Progenitor cell of endocrine pancreas (in vitro differentiated cells): ENCODE measurements around the gene PTPN4. TPM values are rescaled to one million over a fixed set of nuclear protein-coding genes. Genes with fewer than 3 reads are reported as not detected.
"Not testable (repeated sequence)": the region's sequence is repeated elsewhere in the genome, so short reads cannot be mapped to it uniquely, and the experiment has no call there.

Experiments used
- DNase-seq: peaks from one replicate; pipeline ENCODE4 v3.0.0; 2021; ENCODE audit warnings: low spot score; ENCODE audit not compliant: unreplicated experiment
- H3K27ac Mint-ChIP-seq: 2 replicates; pipeline ENCODE4 v1.8.0; 2021; ENCODE audit warnings: mild to moderate bottlenecking, moderate library complexity, mixed read lengths
- H3K27me3 Mint-ChIP-seq: 2 replicates; pipeline ENCODE4 v1.8.0; 2021; ENCODE audit warnings: mixed read lengths
- H3K36me3 Mint-ChIP-seq: 2 replicates; pipeline ENCODE4 v1.8.0; 2022; ENCODE audit warnings: mixed read lengths; ENCODE audit not compliant: insufficient read depth
- H3K4me1 Mint-ChIP-seq: 2 replicates; pipeline ENCODE4 v1.8.0; 2021; ENCODE audit warnings: low read depth, mixed read lengths
- H3K4me3 Mint-ChIP-seq: 2 replicates; pipeline ENCODE4 v1.8.0; 2021; ENCODE audit warnings: low read depth, mild to moderate bottlenecking, moderate library complexity, mixed read lengths
- H3K9me3 Mint-ChIP-seq: 2 replicates; pipeline ENCODE4 v1.8.0; 2021; ENCODE audit warnings: low read depth, mixed read lengths
- total RNA-seq: library from RNA; stranded (reverse); gene quantifications from 2 replicates; pipeline ENCODE4 v1.2.1, GENCODE V29; 2021
- TF ChIP-seq, protein P1 (sequence below): fragments of 200-600 bp; sonication (generic); IDR thresholded peaks from one replicate; pipeline ENCODE4 v1.5.0; 2021; ENCODE audit warnings: antibody characterized with exemption, mild to moderate bottlenecking; ENCODE audit not compliant: unreplicated experiment

The PTPN4 gene
- total RNA-seq, 1 donor from 2014 or later = 59.1 TPM

DNA sequence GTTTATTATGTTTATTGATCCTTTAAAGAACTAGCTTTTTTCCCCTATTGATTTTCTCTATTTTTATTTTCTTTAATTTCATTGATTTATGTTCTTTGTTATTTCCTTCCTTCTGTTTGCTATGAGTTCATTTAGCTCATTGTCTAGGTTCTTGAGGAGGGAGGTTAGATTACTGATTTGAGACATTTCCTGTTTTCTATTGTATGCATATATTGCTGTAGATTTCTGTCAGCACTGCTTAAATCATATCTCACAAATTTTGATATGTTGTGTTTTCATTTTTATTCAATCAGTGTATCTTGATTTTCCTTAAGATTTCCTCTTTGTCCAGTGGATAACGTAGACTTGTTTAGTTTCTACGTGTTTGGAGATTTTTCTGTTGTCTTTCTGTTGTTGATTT, 43.4 kb downstream of the PTPN4 start:
- Mint-ChIP-seq H3K9me3 (peaks cover 32% of the 10 kb centered on the region), H3K4me1 (peaks cover 5% of the 10 kb centered on the region), H3K27ac (no peak overlapping the region), H3K4me3 (no peak overlapping the region), H3K36me3 (peaks cover 35% of the 10 kb centered on the region), H3K27me3 (no peaks in the 10 kb centered on the region)
- no peak for DNase-seq
- TF ChIP-seq, protein P1, sequence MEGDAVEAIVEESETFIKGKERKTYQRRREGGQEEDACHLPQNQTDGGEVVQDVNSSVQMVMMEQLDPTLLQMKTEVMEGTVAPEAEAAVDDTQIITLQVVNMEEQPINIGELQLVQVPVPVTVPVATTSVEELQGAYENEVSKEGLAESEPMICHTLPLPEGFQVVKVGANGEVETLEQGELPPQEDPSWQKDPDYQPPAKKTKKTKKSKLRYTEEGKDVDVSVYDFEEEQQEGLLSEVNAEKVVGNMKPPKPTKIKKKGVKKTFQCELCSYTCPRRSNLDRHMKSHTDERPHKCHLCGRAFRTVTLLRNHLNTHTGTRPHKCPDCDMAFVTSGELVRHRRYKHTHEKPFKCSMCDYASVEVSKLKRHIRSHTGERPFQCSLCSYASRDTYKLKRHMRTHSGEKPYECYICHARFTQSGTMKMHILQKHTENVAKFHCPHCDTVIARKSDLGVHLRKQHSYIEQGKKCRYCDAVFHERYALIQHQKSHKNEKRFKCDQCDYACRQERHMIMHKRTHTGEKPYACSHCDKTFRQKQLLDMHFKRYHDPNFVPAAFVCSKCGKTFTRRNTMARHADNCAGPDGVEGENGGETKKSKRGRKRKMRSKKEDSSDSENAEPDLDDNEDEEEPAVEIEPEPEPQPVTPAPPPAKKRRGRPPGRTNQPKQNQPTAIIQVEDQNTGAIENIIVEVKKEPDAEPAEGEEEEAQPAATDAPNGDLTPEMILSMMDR = no peak

DNA sequence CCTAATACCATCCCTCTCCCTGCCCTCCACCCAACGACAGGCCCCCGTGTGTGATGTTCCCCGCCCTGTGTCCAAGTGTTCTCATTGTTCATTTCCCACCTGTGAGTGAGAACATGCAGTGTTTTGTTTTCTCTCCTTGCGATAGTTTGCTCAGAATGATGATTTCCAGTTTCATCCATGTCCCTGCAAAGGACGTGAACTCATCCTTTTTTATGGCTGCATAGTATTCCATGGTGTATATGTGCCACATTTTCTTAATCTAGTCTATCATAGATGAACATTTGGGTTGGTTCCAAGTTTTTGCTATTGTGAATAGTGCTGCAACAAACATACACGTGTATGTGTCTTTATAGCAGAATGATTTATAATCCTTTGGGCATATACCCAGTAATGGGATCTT, 44.7 kb downstream of the PTPN4 start:
- not testable (repeated sequence) for H3K4me1 Mint-ChIP-seq, H3K4me3 Mint-ChIP-seq, H3K27me3 Mint-ChIP-seq, DNase-seq, H3K27ac Mint-ChIP-seq
- peaks cover 32% of the 10 kb centered on the region for H3K9me3 Mint-ChIP-seq
- H3K36me3 Mint-ChIP-seq = peaks cover 35% of the 10 kb centered on the region

DNA sequence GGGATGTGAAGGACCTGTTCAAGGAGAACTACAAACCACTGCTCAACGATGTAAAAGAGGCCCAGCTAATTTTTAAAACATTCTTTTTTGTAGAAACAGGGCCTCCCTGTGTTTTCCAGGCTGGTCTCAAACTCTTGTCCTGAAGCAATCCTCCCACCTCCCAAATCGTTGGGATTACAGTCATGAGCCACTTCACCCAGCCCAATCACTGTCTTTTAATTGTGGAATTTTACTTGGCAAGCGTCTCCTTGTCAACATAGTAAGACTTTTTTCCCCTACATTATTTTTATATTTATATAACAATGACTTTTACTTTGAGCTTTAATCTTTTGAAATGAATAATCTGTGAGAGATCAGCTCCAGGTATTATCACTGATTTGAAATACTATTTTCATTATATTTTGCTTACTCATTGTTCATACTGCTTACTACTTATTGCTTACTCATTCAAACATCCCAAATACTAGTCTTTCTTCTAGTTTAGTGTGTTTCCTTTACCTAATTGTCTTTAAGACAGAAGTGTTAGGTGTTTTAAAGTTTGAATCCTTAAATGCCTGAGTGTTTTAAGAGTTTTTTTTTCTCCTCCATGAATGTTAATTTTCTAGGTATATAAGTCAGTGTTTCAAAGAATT, 48.9 kb downstream of the PTPN4 start:
- no peak for DNase-seq
- no peak overlapping the region for H3K27ac Mint-ChIP-seq
- H3K4me1 Mint-ChIP-seq = peaks cover 25% of the 10 kb centered on the region
- H3K36me3 Mint-ChIP-seq = peaks cover 39% of the 10 kb centered on the region
- TF ChIP-seq, protein P1 = no peak
- no peak overlapping the region for H3K4me3 Mint-ChIP-seq
- no peaks in the 10 kb centered on the region for H3K27me3 Mint-ChIP-seq
- H3K9me3 Mint-ChIP-seq = peaks cover 27% of the 10 kb centered on the region

DNA sequence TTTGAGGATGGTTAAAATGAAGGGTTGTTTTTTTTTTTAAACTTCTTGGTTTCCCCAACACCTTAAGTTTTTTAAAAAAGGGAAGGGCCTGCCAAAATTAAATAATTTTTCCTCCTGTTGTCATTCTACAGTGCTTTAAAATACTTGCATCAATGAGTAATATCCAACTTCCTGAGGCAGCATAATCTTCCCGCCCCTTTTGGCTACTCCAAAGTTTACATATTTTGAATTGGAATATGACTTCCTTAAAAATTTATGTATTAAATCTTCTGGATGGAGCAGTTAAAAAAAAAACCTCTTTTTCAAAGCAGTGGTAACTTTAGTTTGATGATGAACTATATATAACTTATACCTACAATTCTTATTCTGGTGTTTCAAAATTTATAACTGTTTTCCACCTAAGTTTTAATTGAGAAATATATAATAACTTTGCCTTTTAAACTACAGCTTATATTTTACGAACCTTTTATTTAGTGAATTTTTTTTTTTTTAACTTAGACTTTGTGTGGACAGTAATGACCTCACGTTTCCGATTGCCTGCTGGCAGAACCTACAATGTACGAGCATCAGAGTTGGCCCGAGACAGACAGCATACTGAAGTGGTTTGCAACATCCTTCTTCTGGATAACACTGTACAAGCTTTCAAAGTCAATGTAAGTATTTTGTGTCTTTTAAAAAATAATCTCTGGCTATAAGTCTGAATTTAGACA, 49.8 kb downstream of the PTPN4 start:
- no peaks in the 10 kb centered on the region for H3K27me3 Mint-ChIP-seq
- no peak overlapping the region for H3K4me3 Mint-ChIP-seq
- TF ChIP-seq, protein P1 = no peak
- no peak overlapping the region for H3K27ac Mint-ChIP-seq
- peaks cover 20% of the 10 kb centered on the region for H3K9me3 Mint-ChIP-seq
- peaks cover 27% of the 10 kb centered on the region for H3K4me1 Mint-ChIP-seq
- peaks cover 33% of the 10 kb centered on the region for H3K36me3 Mint-ChIP-seq
- no peak for DNase-seq

DNA sequence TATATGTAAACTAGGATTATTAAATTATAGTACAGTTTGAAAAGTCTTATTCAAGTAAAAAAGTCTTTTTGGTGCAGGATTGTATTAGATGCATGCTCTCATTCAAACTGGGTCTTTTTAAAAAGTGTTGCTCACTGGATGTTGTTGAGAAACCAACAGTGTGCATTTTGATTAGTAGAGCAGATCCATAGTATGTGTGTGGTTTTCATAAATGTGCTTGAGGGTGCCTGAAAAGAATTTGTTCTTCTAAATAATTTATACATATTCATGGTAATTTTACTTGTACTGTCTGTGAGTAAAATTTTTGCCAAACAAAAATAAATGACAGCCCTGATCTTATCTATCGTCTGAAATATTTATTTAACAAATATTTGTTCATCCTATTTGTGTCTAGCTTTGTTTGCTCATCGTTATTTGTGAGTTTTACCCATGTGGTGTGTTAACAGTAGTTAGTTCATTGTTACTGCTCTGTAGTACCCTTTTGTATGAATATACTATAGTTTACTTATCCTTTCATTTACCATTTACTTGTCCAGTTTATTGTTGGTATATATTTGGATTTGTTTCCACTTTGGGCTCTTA, 50.4 kb downstream of the PTPN4 start:
- no peaks in the 10 kb centered on the region for H3K27me3 Mint-ChIP-seq
- H3K4me1 Mint-ChIP-seq = peaks cover 27% of the 10 kb centered on the region
- no peak overlapping the region for H3K27ac Mint-ChIP-seq
- H3K9me3 Mint-ChIP-seq = peaks cover 15% of the 10 kb centered on the region
- H3K4me3 Mint-ChIP-seq = no peak overlapping the region
- peaks cover 27% of the 10 kb centered on the region for H3K36me3 Mint-ChIP-seq
- DNase-seq = no peak
- TF ChIP-seq, protein P1 = no peak
